HepG2 (cell line): ENCODE measurements around the gene PIK3R5. TPM values are rescaled to one million over a fixed set of nuclear protein-coding genes. Genes with fewer than 3 reads are reported as not detected.

Experiments used
- ATAC-seq: fragments of 200-7000 bp; cut with Tn5 transposase; 3 replicates; pipeline ENCODE4 v1.9.1; 2020; ENCODE audit warnings: mild to moderate bottlenecking, moderate library complexity
- BruUV-seq: library from RNA; stranded (reverse); fragments of 400-500 nt; replicated peaks from 2 replicates; lab custom pipeline; 2021; lab: Mats Ljungman, UMichigan
- CTCF ChIA-PET: fragments of 300-600 bp; formaldehyde crosslinking; extraction: SDS; loops from one replicate; lab custom pipeline; 2021; ENCODE audit warnings: low total read pairs, inconsistent platforms, low intra/inter-chr PET ratio; lab: Yijun Ruan, JAX
- POLR2A ChIA-PET: fragments of 350-600 bp; sonication (Branson Sonifier 250); formaldehyde crosslinking; loops from one replicate; lab custom pipeline; 2020; ENCODE audit warnings: antibody characterized with exemption, inconsistent platforms; lab: Yijun Ruan, JAX
- DNase-seq: peaks from one replicate; pipeline ENCODE4 v3.0.0-alpha.2; 2015; ENCODE audit warnings: low spot score
- FAIRE-seq: peaks from 3 replicates; lab custom pipeline; 2011; peaks lifted over from hg19 to GRCh38; lab: Jason Lieb, UNC
- H2AFZ ChIP-seq: one replicate; pipeline ENCODE4 v1.6.1; 2011; ENCODE audit warnings: low read length, inconsistent platforms
- H3K27ac ChIP-seq: fragments of 300-600 bp; 3 replicates; pipeline ENCODE4 v1.8.0; 2011; ENCODE audit warnings: mixed run types, mild to moderate bottlenecking, mixed read lengths, low read length, inconsistent platforms; ENCODE audit not compliant: insufficient read depth; ENCODE audit errors: extremely low read length
- H3K27me3 ChIP-seq, 2 experiments: fragments of 200-600 bp in 1 of 2; 2 replicates in 1 of 2; 3 replicates in 1 of 2; pipeline versions ENCODE4 v1.6.0 to v1.8.0; 2011; ENCODE audit warnings: low read length in 2 of 2, mild to moderate bottlenecking in 2 of 2, moderate library complexity in 2 of 2, inconsistent platforms in 1 of 2; ENCODE audit not compliant: insufficient read depth in 2 of 2, control insufficient read depth in 1 of 2
- H3K36me3 ChIP-seq, 2 experiments: fragments of 200-600 bp in 1 of 2; replicated peaks in 1 of 2; 2 replicates in 1 of 2; 3 replicates in 1 of 2; pipeline versions ENCODE4 v1.5.1 to v1.8.0; 2011; ENCODE audit warnings: low read length in 2 of 2, inconsistent platforms in 1 of 2; ENCODE audit not compliant: insufficient read depth in 2 of 2, control insufficient read depth in 1 of 2
- H3K4me1 ChIP-seq: 2 replicates; pipeline ENCODE4 v1.5.1; 2012; ENCODE audit warnings: low read length, inconsistent platforms; ENCODE audit not compliant: insufficient read depth
- H3K4me2 ChIP-seq: 2 replicates; pipeline ENCODE4 v1.6.0; 2011; ENCODE audit warnings: low read depth, low read length, inconsistent platforms
- H3K4me3 ChIP-seq, 3 experiments: fragments of 200-600 bp in 1 of 3; sonication (generic), shearing (Covaris generic) in 1 of 3; replicated peaks in 1 of 3; 2 replicates each; pipeline ENCODE4 v1.5.1; 2011 to 2016; ENCODE audit warnings: low read length in 3 of 3, inconsistent platforms in 2 of 3, low read depth in 2 of 3, mild to moderate bottlenecking in 2 of 3, control low read depth in 1 of 3, mixed read lengths in 1 of 3; ENCODE audit not compliant: insufficient read depth in 1 of 3
- H3K79me2 ChIP-seq: one replicate; pipeline ENCODE4 v1.6.1; 2011; ENCODE audit warnings: low read length, inconsistent platforms; ENCODE audit not compliant: insufficient read depth
- H3K9ac ChIP-seq: 2 replicates; pipeline ENCODE4 v1.6.0; 2011; ENCODE audit warnings: mild to moderate bottlenecking, low read depth, low read length, inconsistent platforms; ENCODE audit not compliant: insufficient read depth
- H3K9me3 ChIP-seq: 2 replicates; pipeline ENCODE4 v1.5.1; 2012; ENCODE audit warnings: mild to moderate bottlenecking, low read length
- H4K20me1 ChIP-seq: 2 replicates; pipeline ENCODE4 v1.6.0; 2011; ENCODE audit warnings: inconsistent platforms, mild to moderate bottlenecking, low read length, moderate library complexity; ENCODE audit not compliant: insufficient read depth
- AHR ChIP-seq: IDR thresholded peaks from 2 replicates; pipeline ENCODE4 v1.6.1; 2018; ENCODE audit warnings: missing genetic modification reagents, missing compliant biosample characterization
- ARNTL ChIP-seq: sonication (generic); formaldehyde crosslinking; IDR thresholded peaks from 2 replicates; pipeline ENCODE4 v1.4.0; 2020; ENCODE audit warnings: mild to moderate bottlenecking, missing genetic modification reagents
- ATM ChIP-seq: fragments of 450-650 bp; IDR thresholded peaks from 2 replicates; pipeline ENCODE4 v1.7.1; 2017; ENCODE audit warnings: mild to moderate bottlenecking, borderline replicate concordance
- BRCA1 ChIP-seq: sonication (generic); formaldehyde crosslinking; IDR thresholded peaks from 2 replicates; pipeline ENCODE4 v1.4.0; 2020; ENCODE audit warnings: missing genetic modification reagents
- EED ChIP-seq: sonication (generic); formaldehyde crosslinking; IDR thresholded peaks from 2 replicates; pipeline ENCODE4 v1.5.0; 2020; ENCODE audit warnings: mild to moderate bottlenecking, missing genetic modification reagents
- EZH2 ChIP-seq: conservative IDR thresholded peaks from 2 replicates; pipeline ENCODE4 v1.6.1; 2012; ENCODE audit warnings: mild to moderate bottlenecking, low read depth, low read length, moderate library complexity
- GLI4 ChIP-seq: sonication (generic); formaldehyde crosslinking; IDR thresholded peaks from 2 replicates; pipeline ENCODE4 v1.5.1; 2020; ENCODE audit warnings: missing genetic modification reagents, mild to moderate bottlenecking, moderate library complexity, borderline replicate concordance
- IKZF5 ChIP-seq: IDR thresholded peaks from 2 replicates; pipeline ENCODE4 v1.6.1; 2018; ENCODE audit warnings: missing genetic modification reagents, mild to moderate bottlenecking, missing compliant biosample characterization
- MAFG ChIP-seq: sonication (generic); formaldehyde crosslinking; IDR thresholded peaks from 2 replicates; pipeline ENCODE4 v1.5.1; 2020; ENCODE audit warnings: mild to moderate bottlenecking, missing genetic modification reagents
- PHB2 ChIP-seq: fragments of 450-650 bp; IDR thresholded peaks from 2 replicates; pipeline ENCODE4 v1.6.1; 2018; ENCODE audit not compliant: partially characterized antibody
- SP140L ChIP-seq: sonication (generic); formaldehyde crosslinking; IDR thresholded peaks from 2 replicates; pipeline ENCODE4 v1.4.0; 2020; ENCODE audit warnings: missing genetic modification reagents, borderline replicate concordance
- SSRP1 ChIP-seq: IDR thresholded peaks from 2 replicates; pipeline ENCODE4 v1.6.1; 2016; ENCODE audit warnings: control low read depth
- ZNF143 ChIP-seq: sonication (generic); formaldehyde crosslinking; IDR thresholded peaks from 2 replicates; pipeline ENCODE4 v1.4.0; 2020; ENCODE audit warnings: missing genetic modification reagents
- ZNF430 ChIP-seq: sonication (generic); formaldehyde crosslinking; IDR thresholded peaks from 2 replicates; pipeline ENCODE4 v1.9.0; 2021; ENCODE audit warnings: mild to moderate bottlenecking, missing genetic modification reagents
- ZSCAN31 ChIP-seq: sonication (generic); formaldehyde crosslinking; IDR thresholded peaks from 2 replicates; pipeline ENCODE4 v1.5.0; 2020; ENCODE audit warnings: low read depth, mild to moderate bottlenecking, missing genetic modification reagents
- WGBS: methylation state at CpG from one replicate; pipeline ENCODE4 v1.1.6; 2017; ENCODE audit warnings: low lambda C conversion rate; 5-methylcytosine and 5-hydroxymethylcytosine counted together
- in situ Hi-C: cut with HindIII; loops from 2 replicates; pipeline ENCODE4 v1.10.0; 2017; ENCODE audit warnings: low pct_unique_long_range_greater_than_20kb; ENCODE audit not compliant: extremely low pct_ligation_motif_present
- intact Hi-C: fragments of 100-400 bp; cut with micrococcal nuclease; formaldehyde crosslinking; loops from one replicate; pipeline ENCODE4 v1.10.0; 2022; ENCODE audit not compliant: unreplicated experiment
- polyA plus RNA-seq, 8 experiments: library from polyadenylated mRNA; depleted of rRNA in 3 of 8; stranded (reverse) in 7 of 8; unstranded in 1 of 8; fragments of >200 nt; fragmentation: Illumina TruSeq in 4 of 8; extraction: Trizol in 4 of 8; gene quantifications; 2 replicates each; pipeline versions ENCODE4 v1.2.1 to v1.2.3, GENCODE V29; 2011 to 2016; ENCODE audit warnings: low read depth in 4 of 8, missing spikeins in 1 of 8, mixed read lengths in 1 of 8; ENCODE audit not compliant: insufficient read depth in 1 of 8
- total RNA-seq, 5 experiments: library from RNA; depleted of rRNA; stranded (reverse); fragments of >200 nt; fragmentation: Illumina TruSeq; extraction: Trizol; gene quantifications; 2 replicates each; pipeline ENCODE4 v1.2.3, GENCODE V29; 2016; ENCODE audit warnings: low read depth in 1 of 5
- TF ChIP-seq, protein P1 (sequence below): fragments of 450-650 bp; IDR thresholded peaks from 2 replicates; pipeline ENCODE4 v1.6.1; 2016
- TF ChIP-seq, protein P2 (sequence below): sonication (generic); formaldehyde crosslinking; IDR thresholded peaks from 2 replicates; pipeline ENCODE4 v1.8.1; 2023; ENCODE audit warnings: mild to moderate bottlenecking, inconsistent platforms, moderate library complexity, missing genetic modification reagents, borderline replicate concordance

Gene PIK3R5
- total and polyA plus RNA-seq, 2 of the 13 experiments (the other 11 are each of a cell fraction or from before 2014, with no cell fraction given): not detected

DNA sequence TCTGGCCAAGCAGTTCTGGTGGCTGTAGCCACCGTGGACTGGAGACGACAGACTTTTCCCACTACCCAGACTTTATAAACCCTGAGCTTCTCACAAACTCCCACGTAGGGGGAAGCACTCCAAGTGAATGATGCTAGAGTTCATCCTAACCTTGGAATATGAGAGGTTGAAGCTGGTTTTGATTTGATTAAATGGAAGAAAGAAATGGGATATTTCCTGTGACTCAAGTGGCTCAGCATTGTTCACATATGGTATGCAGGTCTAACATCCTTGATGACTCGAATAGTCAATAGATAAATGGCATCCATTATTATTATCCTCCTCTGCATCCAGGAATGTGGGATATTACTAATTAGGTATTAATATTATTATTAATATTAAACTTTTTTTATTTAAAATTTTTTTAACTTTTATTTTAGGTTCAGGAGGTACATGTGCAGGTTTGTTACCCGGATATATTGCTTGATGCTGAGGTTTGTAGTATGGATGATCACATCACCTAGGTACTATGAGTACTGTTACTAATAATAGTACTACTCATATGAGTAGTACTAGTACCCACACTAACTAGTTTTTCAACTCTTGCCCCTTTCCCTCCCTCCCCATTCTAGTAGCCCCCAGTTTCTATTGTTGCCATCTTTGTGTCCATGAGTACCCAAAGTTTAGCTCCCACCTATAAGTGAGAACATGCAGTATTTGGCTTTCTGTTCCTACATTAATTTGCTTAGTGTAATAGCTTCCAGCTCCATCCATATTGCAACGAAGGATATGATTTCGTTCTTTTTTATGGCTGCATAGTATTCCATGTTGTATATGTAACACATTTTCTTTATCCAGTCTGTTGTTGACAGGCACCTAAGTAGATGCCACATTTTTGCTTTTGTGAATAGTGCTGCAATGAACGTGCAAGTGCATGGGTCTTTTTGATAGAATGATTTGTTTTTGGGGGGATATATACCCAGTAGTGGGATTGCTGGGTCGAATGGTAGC, 121.0 kb downstream of the PIK3R5 start:
- in situ Hi-C loops: no loop called here
- Histone ChIP-seq H3K79me2 (no peaks in the 10 kb centered on the region), H3K9ac (no peak overlapping the region), H2AFZ (no peak overlapping the region), H4K20me1 (no peaks in the 10 kb centered on the region), H3K27ac (no peak overlapping the region), H3K4me1 (no peaks in the 10 kb centered on the region), H3K9me3 (no peaks in the 10 kb centered on the region), H3K27me3 (peaks cover 0 to 11% of the 10 kb centered on the region in 2 experiments; a peak in 3 of 5 replicates), H3K36me3 (no peaks in the 10 kb centered on the region), H3K4me3 (no peak overlapping the region), H3K4me2 (no peak overlapping the region)
- TF ChIP-seq ZNF143 (CRISPR knock-in tag) (no peak), ATM (no peak), GLI4 (no peak), MAFG (CRISPR knock-in tag) (no peak), PHB2 (no peak), ZNF430 (CRISPR knock-in tag) (no peak), EZH2 (no peak), ARNTL (CRISPR knock-in tag) (no peak), IKZF5 (CRISPR knock-in tag) (no peak), BRCA1 (CRISPR knock-in tag) (no peak), EED (CRISPR knock-in tag) (no peak), SP140L (CRISPR knock-in tag) (no peak), AHR (CRISPR knock-in tag) (no peak), ZSCAN31 (CRISPR knock-in tag) (no peak), SSRP1 (no peak)
- TF ChIP-seq, protein P1, sequence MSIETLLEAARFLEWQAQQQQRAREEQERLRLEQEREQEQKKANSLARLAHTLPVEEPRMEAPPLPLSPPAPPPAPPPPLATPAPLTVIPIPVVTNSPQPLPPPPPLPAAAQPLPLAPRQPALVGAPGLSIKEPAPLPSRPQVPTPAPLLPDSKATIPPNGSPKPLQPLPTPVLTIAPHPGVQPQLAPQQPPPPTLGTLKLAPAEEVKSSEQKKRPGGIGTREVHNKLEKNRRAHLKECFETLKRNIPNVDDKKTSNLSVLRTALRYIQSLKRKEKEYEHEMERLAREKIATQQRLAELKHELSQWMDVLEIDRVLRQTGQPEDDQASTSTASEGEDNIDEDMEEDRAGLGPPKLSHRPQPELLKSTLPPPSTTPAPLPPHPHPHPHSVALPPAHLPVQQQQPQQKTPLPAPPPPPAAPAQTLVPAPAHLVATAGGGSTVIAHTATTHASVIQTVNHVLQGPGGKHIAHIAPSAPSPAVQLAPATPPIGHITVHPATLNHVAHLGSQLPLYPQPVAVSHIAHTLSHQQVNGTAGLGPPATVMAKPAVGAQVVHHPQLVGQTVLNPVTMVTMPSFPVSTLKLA: no peak
- TF ChIP-seq, protein P2, sequence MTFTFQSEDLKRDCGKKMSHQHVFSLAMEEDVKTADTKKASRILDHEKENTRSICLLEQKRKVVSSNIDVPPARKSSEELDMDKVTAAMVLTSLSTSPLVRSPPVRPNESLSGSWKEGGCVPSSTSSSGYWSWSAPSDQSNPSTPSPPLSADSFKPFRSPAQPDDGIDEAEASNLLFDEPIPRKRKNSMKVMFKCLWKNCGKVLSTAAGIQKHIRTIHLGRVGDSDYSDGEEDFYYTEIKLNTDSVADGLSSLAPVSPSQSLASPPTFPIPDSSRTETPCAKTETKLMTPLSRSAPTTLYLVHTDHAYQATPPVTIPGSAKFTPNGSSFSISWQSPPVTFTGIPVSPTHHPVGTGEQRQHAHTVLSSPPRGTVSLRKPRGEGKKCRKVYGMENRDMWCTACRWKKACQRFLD: no peak
- POLR2A ChIA-PET: no interaction called here
- CTCF ChIA-PET: no interaction called here
- BruUV-seq: no TSS peak
- FAIRE-seq: no peak
- ATAC-seq: no peak
- intact Hi-C loops: no loop called here
- DNase-seq: no peak
- 12% methylated on average over 9 of the region's 9 CpGs for WGBS
